Measurements from ENCODE around the gene PNCK. TPM values are rescaled to one million over a fixed set of nuclear protein-coding genes. Genes with fewer than 3 reads are reported as not detected.

The PNCK gene
- total RNA-seq, 1 donor from 2014 or later = 0.72 TPM

DNA sequence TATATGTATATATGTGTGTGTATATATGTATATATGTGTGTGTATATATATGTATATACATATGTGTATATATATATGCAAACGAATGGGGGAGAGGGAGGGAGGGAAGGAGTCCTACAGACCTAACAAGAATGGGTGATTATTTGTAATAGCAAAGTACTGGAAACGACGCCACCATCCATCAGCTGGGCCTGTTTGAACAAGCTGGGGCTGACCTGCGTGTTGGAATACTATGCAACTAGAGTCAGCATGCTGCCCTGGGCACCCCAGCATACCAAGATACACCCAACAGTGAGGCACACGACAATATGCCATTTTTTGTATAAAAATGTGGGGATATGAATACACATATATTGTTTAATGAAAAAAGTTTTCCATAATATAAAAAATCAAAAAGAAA lies 53.0 kb downstream of the PNCK start:
- no peaks in the 10 kb centered on the region for H3K27me3 ChIP-seq
- ATAC-seq = no peak
- H3K36me3 ChIP-seq = no peaks in the 10 kb centered on the region
- no peaks in the 10 kb centered on the region for H3K4me1 ChIP-seq
- DNase-seq = no peak
- TF ChIP-seq, protein P1, sequence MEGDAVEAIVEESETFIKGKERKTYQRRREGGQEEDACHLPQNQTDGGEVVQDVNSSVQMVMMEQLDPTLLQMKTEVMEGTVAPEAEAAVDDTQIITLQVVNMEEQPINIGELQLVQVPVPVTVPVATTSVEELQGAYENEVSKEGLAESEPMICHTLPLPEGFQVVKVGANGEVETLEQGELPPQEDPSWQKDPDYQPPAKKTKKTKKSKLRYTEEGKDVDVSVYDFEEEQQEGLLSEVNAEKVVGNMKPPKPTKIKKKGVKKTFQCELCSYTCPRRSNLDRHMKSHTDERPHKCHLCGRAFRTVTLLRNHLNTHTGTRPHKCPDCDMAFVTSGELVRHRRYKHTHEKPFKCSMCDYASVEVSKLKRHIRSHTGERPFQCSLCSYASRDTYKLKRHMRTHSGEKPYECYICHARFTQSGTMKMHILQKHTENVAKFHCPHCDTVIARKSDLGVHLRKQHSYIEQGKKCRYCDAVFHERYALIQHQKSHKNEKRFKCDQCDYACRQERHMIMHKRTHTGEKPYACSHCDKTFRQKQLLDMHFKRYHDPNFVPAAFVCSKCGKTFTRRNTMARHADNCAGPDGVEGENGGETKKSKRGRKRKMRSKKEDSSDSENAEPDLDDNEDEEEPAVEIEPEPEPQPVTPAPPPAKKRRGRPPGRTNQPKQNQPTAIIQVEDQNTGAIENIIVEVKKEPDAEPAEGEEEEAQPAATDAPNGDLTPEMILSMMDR (IDR thresholded peaks at IDR 0.05) = no peak
- H3K27ac ChIP-seq = no peak overlapping the region
- H3K9me3 ChIP-seq = no peaks in the 10 kb centered on the region
- H3K4me3 ChIP-seq = no peak overlapping the region
- intact Hi-C loops (cut with DNase I) = no loop called here

Other genes starting within 250 kb of the PNCK start
- gene TREX2, start 227.8 kb downstream of the PNCK start, total RNA-seq = 1.2 TPM
- gene HAUS7, start 203.2 kb downstream of the PNCK start, total RNA-seq = 23.0 TPM
- gene BGN, start 178.8 kb downstream of the PNCK start, total RNA-seq = 205 TPM
- not detected for gene ATP2B3, start 156.2 kb downstream of the PNCK start, total RNA-seq
- gene CCNQ, start 74.7 kb downstream of the PNCK start, total RNA-seq = 18.9 TPM
- not detected for gene DUSP9, start 26.6 kb downstream of the PNCK start, total RNA-seq
- gene SLC6A8, start 14.1 kb upstream of the PNCK start, total RNA-seq = 8.0 TPM
- gene BCAP31, start 50.6 kb upstream of the PNCK start, total RNA-seq = 233 TPM
- gene ABCD1, start 51.0 kb upstream of the PNCK start, total RNA-seq = 15.1 TPM
- gene PLXNB3, start 90.4 kb upstream of the PNCK start, total RNA-seq = 3.3 TPM
- not detected for gene SRPK3, start 107.2 kb upstream of the PNCK start, total RNA-seq
- gene IDH3G, start 120.6 kb upstream of the PNCK start, total RNA-seq = 42.7 TPM
- 204 TPM for gene SSR4, start 120.9 kb upstream of the PNCK start, total RNA-seq
- gene PDZD4, start 156.7 kb upstream of the PNCK start, total RNA-seq = 8.3 TPM
- gene L1CAM, start 212.4 kb upstream of the PNCK start, total RNA-seq = 1.2 TPM
- gene AVPR2, start 230.9 kb upstream of the PNCK start, total RNA-seq = 3.0 TPM